ENCODE measurements around the gene GUF1.

Gene GUF1

GRCh38 chr4:44646151-44646550, 32.1 kb upstream of the GUF1 start:
- no peak for ATAC-seq
- no peak for TF ChIP-seq ZC3H10 (CRISPR knock-in tag; IDR thresholded peaks at IDR 0.05)
- TF ChIP-seq, protein P1, sequence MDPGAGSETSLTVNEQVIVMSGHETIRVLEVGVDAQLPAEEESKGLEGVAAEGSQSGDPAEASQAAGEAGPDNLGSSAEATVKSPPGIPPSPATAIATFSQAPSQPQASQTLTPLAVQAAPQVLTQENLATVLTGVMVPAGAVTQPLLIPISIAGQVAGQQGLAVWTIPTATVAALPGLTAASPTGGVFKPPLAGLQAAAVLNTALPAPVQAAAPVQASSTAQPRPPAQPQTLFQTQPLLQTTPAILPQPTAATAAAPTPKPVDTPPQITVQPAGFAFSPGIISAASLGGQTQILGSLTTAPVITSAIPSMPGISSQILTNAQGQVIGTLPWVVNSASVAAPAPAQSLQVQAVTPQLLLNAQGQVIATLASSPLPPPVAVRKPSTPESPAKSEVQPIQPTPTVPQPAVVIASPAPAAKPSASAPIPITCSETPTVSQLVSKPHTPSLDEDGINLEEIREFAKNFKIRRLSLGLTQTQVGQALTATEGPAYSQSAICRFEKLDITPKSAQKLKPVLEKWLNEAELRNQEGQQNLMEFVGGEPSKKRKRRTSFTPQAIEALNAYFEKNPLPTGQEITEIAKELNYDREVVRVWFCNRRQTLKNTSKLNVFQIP (CRISPR knock-in tag; IDR thresholded peaks at IDR 0.05; ENCODE audit: borderline replicate concordance, low read depth), result no peak
- TF ChIP-seq PPARA (CRISPR knock-in tag; IDR thresholded peaks at IDR 0.05; ENCODE audit: borderline replicate concordance), result no peak
- TF ChIP-seq TCF4 (CRISPR knock-in tag; IDR thresholded peaks at IDR 0.05; ENCODE audit: borderline replicate concordance), result no peak
- no peak for TF ChIP-seq RARB (CRISPR knock-in tag; IDR thresholded peaks at IDR 0.05)
- no peak for TF ChIP-seq ZNF565 (CRISPR knock-in tag; conservative IDR thresholded peaks at IDR 0.05; ENCODE audit: low read depth)
- TF ChIP-seq CSDC2 (CRISPR knock-in tag; IDR thresholded peaks at IDR 0.05), result no peak

DNA sequence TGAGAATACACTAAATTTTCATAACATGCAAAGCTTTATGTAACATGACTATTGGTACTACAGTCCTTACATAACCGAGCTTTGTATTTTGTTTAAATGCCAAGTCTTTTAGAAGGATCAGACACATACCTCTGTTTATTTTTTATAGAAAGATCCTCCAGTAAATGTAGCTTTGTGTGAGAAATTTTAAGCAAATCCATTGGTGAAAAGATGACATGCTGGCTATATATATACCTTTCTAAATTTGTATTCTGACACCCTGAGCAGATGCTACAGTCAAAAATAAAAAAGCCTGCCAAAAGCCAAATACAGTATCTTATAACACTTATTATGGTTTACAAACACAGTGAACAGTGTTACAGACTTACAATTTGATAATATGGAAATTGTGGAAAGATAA, 26.8 kb upstream of the GUF1 start, which contains the start of gene YIPF7:
Gene YIPF7 (minus strand): TSS at position 201 of the 400 bp plus-strand sequence. CDS start 1,525 bp downstream, outside the sequence.
- ATAC-seq, result no peak

More for the DNA sequence above, 26.8 kb upstream of the GUF1 start, which contains the start of gene YIPF7:
- TF ChIP-seq CSRNP3 (CRISPR knock-in tag; IDR thresholded peaks at IDR 0.05) (no peak), TSHZ2 (CRISPR knock-in tag; IDR thresholded peaks at IDR 0.05) (no peak), ISL1 (CRISPR knock-in tag; IDR thresholded peaks at IDR 0.05) (no peak), OSR1 (CRISPR knock-in tag; IDR thresholded peaks at IDR 0.05) (no peak), CSDC2 (CRISPR knock-in tag; IDR thresholded peaks at IDR 0.05) (no peak), ZNF70 (CRISPR knock-in tag; IDR thresholded peaks at IDR 0.05) (no peak), BACH2 (CRISPR knock-in tag; IDR thresholded peaks at IDR 0.05; ENCODE audit: borderline replicate concordance) (no peak), PPARA (CRISPR knock-in tag; IDR thresholded peaks at IDR 0.05; ENCODE audit: borderline replicate concordance) (no peak), ZC3H10 (CRISPR knock-in tag; IDR thresholded peaks at IDR 0.05) (no peak), ZFP3 (CRISPR knock-in tag; IDR thresholded peaks at IDR 0.05) (no peak), TCF4 (CRISPR knock-in tag; IDR thresholded peaks at IDR 0.05; ENCODE audit: borderline replicate concordance) (no peak), ESRRG (CRISPR knock-in tag; IDR thresholded peaks at IDR 0.05) (no peak), ARNTL (CRISPR knock-in tag; IDR thresholded peaks at IDR 0.05; ENCODE audit: borderline replicate concordance, low read depth) (no peak), CREB5 (CRISPR knock-in tag; IDR thresholded peaks at IDR 0.05; ENCODE audit: low read depth) (no peak), RARB (CRISPR knock-in tag; IDR thresholded peaks at IDR 0.05) (no peak), ZNF565 (CRISPR knock-in tag; conservative IDR thresholded peaks at IDR 0.05; ENCODE audit: low read depth) (no peak)
- TF ChIP-seq, protein P2, sequence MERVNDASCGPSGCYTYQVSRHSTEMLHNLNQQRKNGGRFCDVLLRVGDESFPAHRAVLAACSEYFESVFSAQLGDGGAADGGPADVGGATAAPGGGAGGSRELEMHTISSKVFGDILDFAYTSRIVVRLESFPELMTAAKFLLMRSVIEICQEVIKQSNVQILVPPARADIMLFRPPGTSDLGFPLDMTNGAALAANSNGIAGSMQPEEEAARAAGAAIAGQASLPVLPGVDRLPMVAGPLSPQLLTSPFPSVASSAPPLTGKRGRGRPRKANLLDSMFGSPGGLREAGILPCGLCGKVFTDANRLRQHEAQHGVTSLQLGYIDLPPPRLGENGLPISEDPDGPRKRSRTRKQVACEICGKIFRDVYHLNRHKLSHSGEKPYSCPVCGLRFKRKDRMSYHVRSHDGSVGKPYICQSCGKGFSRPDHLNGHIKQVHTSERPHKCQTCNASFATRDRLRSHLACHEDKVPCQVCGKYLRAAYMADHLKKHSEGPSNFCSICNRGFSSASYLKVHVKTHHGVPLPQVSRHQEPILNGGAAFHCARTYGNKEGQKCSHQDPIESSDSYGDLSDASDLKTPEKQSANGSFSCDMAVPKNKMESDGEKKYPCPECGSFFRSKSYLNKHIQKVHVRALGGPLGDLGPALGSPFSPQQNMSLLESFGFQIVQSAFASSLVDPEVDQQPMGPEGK (CRISPR knock-in tag; IDR thresholded peaks at IDR 0.05; ENCODE audit: borderline replicate concordance), result no peak
- TF ChIP-seq, protein P1 (CRISPR knock-in tag; IDR thresholded peaks at IDR 0.05; ENCODE audit: borderline replicate concordance, low read depth), result no peak
